Suppressor macrophage treated with lipopolysaccharide for 4 hours (primary cell): Measurements from ENCODE around the gene NBPF4.
"Not testable (repeated sequence)": the region's sequence is repeated elsewhere in the genome, so short reads cannot be mapped to it uniquely, and the experiment has no call there.

Source experiments
- DNase-seq: peaks from one replicate; pipeline ENCODE4 v3.0.0-alpha.2; 2020

Gene NBPF4, protein sequence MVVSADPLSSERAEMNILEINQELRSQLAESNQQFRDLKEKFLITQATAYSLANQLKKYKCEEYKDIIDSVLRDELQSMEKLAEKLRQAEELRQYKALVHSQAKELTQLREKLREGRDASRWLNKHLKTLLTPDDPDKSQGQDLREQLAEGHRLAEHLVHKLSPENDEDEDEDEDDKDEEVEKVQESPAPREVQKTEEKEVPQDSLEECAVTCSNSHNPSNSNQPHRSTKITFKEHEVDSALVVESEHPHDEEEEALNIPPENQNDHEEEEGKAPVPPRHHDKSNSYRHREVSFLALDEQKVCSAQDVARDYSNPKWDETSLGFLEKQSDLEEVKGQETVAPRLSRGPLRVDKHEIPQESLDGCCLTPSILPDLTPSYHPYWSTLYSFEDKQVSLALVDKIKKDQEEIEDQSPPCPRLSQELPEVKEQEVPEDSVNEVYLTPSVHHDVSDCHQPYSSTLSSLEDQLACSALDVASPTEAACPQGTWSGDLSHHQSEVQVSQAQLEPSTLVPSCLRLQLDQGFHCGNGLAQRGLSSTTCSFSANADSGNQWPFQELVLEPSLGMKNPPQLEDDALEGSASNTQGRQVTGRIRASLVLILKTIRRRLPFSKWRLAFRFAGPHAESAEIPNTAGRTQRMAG

GRCh38 chr1:108243976-108244375 is at the start of gene NBPF4:
TSS of gene NBPF4 (minus strand) at chr1:108244076. CDS start at chr1:108243761, 315 bp downstream.
- not testable (repeated sequence) for DNase-seq

DNA sequence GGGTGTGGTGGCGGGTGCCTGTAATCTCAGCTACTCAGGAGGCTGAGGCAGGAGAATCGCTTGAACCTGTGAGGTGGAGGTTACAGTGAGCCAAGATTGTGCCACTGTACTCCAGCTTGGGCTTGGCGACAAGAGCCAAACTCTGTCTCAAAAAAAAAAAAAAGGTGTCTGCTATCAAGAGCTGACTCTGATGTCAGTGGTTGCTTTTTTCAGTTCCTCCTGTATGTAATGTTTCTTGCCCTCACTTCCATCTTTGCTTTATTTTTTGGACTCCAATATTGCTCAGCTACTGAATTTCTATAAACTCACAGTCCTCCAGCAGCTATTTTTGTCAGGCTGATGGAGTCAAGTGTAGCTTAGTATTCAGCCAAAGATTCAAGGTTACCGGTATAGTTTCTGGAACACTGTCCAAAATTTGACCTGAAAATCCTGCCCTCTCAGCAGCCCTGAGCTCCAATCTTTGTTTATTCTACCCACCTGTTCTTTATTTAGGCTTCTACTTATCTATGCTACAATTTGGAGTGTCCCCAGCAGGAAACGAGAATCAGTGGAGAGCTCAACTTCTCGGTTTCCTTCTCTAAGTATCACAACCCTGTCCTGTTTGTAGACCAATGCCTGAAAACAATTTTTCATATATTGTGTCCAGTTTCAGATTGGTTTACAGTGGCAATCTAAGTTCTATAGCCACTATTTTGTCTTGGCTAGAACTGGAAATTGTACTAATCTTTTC is 38.8 kb upstream of the NBPF4 start:
- not testable (repeated sequence) for DNase-seq

- DNase-seq, result not testable (repeated sequence)
These were observed 28.8 kb upstream of the NBPF4 start for GRCh38 chr1:108272485-108273327.

DNA sequence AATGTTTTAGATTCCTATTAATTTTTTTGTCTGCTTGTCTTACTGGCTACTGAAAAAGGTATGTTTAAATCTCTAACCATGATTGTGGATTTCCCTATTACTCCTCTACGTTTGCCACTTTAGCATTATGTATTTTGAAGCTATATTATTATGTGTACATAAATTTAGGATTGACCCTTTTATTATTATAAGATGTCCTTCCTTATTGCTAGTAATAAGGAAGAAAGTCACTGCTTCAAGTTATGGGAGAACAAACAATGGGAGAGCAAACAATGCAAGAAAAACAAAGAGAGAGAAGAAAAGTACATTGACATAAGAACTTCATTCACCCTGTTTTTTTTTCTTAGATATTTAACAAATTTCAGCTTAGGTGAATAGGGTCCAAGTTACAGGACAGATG is 23.2 kb upstream of the NBPF4 start:
- not testable (repeated sequence) for DNase-seq

DNA sequence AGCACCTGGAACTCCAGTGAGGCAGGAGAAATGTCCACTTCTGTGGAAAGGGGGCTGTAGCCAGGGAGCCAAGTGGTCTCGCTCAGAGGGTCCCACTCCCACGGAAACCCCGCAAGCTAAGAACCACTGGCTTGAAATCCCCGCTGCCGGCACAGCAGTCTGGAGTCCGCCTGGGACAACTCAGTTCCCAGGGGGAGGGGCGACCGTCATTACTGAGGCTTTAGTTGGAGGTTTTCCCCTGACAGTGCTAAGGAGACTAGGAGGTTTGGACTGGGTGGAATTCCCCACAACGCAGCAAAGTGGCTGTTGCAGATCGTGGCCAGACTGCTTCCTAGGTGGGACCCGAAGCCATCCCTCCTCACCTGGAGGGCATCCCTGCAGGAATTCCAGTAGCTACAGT is 18.1 kb upstream of the NBPF4 start:
- DNase-seq, result not testable (repeated sequence)

DNA sequence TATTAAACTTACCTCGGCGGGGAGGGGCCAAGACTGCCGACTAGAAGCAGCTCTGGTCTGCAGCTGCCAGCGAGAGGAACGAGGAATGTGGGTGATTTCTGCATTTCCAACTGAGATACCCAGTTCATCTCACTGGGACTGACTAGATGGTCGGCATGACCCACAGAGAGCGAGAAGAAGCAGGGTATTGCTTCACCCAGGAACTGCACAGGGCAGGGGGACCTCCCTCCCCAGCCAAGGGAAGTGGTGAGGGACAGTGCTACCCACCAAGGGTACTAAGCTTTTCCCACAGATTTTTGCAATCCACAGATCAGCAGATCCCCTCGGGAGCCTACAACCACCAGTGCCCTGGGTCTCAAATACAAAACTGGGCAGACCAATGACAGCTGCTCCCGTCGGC is 17.6 kb upstream of the NBPF4 start:
- DNase-seq, result not testable (repeated sequence)

DNA sequence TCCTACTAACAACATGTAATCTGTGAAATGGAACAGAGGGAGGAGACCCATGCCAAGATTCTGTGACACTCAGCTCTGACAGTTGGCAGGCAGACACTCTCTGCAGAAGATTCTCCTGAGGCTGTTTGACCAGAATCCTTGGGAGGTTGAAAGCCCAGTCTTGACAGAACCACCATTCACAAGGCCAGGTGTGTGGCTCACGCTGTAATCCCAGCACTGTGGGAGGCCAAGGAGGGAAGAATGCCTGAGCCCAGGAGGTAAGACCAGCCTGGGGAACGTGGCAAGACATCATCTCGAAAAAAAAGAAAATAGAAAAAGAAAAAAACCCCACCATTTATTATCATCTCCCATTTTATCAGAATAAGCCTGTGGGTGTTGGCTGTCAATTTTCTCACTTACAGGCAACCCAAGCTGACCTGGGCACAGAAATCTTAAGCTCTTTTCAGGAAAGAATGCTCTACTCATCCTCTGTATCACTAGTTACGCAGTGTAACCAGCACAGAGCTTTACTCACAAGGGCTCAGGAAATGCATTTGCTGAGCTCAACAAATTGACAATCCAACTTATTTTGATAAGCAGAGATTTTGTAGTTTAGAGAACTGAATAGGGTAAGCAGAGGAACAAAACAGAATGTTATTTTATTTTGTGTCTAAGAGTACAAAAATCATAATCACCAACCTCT is 16.8 kb upstream of the NBPF4 start:
- DNase-seq, result not testable (repeated sequence)

- not testable (repeated sequence) for DNase-seq
These were observed 11.6 kb upstream of the NBPF4 start for GRCh38 chr1:108255426-108255825.

GRCh38 chr1:108239426-108239825 is 4.5 kb downstream of the NBPF4 start:
- not testable (repeated sequence) for DNase-seq

- not testable (repeated sequence) for DNase-seq
These were observed 8.6 kb downstream of the NBPF4 start for GRCh38 chr1:108235308-108235707.

GRCh38 chr1:108232183-108232582 is 11.7 kb downstream of the NBPF4 start:
- not testable (repeated sequence) for DNase-seq

DNA sequence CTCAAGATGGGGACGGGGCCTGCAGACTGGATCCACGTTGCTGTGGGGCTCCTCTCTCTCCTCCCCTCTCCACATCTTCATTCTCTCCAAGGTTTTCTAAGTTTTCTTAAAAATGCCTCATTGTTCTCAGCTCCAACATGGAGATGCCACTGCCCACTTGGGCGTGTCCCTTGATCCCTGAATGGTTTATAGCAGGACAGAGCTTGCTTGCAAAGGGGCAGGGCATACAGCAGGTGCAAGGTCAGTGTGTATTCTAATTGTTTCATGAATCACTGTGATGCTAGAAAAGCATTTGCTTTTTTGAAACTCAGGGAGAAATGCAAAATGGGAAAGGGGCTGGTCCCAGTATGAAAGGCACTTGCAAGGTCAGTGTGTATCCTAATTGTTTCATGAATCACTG is 13.9 kb downstream of the NBPF4 start:
- not testable (repeated sequence) for DNase-seq

- not testable (repeated sequence) for DNase-seq
These were observed 16.1 kb downstream of the NBPF4 start for GRCh38 chr1:108227772-108228171.

- not testable (repeated sequence) for DNase-seq
These were observed 17.0 kb downstream of the NBPF4 start for GRCh38 chr1:108226855-108227254.

- not testable (repeated sequence) for DNase-seq
These were observed 20.6 kb downstream of the NBPF4 start for GRCh38 chr1:108223226-108223625.

GRCh38 chr1:108217515-108218174 is 26.2 kb downstream of the NBPF4 start:
- DNase-seq, result not testable (repeated sequence)

DNA sequence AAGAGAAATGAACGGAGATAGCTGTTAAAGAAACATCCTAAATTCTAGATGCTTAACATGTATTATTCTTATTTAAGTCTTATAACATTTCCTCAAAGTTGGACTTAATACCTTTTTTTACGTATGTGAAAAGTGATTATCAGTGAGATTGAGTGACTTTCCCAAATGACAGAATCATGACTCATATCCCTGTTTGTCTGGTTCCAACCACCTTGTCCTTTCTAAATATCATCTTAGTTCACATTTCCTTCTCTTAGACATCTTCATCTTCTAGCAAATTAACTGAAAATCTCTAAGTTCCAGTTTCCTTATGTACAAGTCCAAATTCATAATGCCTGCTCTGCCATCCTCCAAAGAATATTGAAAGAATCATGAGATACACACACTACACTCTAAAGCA is 26.9 kb downstream of the NBPF4 start:
- not testable (repeated sequence) for DNase-seq

DNA sequence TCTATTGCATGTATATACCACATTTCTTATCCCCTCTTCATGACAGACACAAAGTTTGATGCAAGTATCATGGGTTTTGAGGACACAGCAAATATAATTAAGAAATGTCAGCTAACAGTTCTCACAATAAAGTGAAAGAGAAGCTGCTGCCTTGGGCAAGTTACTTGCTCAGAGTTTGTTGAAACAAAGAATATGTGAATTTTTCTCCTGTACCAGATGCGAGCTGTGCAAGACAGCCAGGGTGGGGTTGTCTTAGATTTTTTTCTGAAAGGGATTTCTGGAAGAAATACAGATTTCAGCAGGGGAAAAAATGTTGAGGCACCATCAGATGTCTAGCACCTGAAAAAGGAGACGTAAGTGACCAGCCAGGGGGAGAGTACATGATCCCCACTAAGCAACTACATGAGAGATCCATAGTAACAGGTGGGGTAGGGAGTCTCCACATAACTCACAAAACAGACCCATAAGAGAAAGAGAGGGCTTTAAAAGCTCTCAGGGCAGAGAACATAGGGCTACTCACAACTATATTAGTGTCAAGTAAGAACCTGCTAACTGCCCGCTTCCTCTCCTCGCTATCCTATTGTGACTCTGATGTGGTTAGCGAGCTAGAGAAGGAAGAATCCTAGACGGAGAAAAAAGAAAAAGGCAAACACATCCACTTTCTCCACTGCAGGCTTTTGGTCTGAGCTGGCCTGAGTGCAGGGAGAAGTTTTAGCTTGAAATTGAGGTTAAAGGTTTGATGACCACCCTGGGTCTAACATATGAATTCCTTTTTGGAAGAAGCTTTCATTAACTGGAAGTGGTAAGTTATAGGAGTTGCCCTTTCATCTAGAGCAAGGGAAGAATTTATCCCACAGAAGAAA is 27.6 kb downstream of the NBPF4 start:
- DNase-seq, result not testable (repeated sequence)

GRCh38 chr1:108214641-108215465 is 29.0 kb downstream of the NBPF4 start:
- DNase-seq, result peak; percentile 41
